Measurements from ENCODE around the gene SBNO2. TPM values are rescaled to one million over a fixed set of nuclear protein-coding genes. Genes with fewer than 3 reads are reported as not detected.

Gene SBNO2
- total and polyA plus RNA-seq, 2 donors: 15.4 to 62.4 TPM

- Histone ChIP-seq H3K4me3 (ENCODE audit: low read length in 2 of 2) (no peak overlapping the region), H3K36me3 (ENCODE audit: control insufficient read depth in 2 of 2, insufficient read depth in 2 of 2, low read length in 1 of 2) (peaks cover 14 to 18% of the 10 kb centered on the region in 2 donors), H3K9me3 (ENCODE audit: control insufficient read depth in 2 of 2, insufficient read depth in 1 of 2, low read length in 1 of 2) (peaks cover 0 to 20% of the 10 kb centered on the region in 2 donors), H3K4me1 (ENCODE audit: control insufficient read depth in 2 of 2, insufficient read depth in 2 of 2, low read length in 2 of 2) (peaks cover 29 to 47% of the 10 kb centered on the region in 2 donors), H3K27me3 (ENCODE audit: control insufficient read depth in 2 of 2, insufficient read depth in 1 of 2, low read length in 1 of 2) (no peaks in the 10 kb centered on the region), H3K27ac (ENCODE audit: low read depth in 1 of 2, low read length in 1 of 2) (peak overlapping the region; percentile 66 to 79)
- 94% methylated on average over 15 of the region's 15 CpGs for whole genome bisulfite sequencing
- DNase-seq (ENCODE audit: low read depth in 6 of 9, low spot score in 9 of 9): no peak
These were observed 2.2 kb downstream of the SBNO2 start for GRCh38 chr19:1171755-1172352.

GRCh38 chr19:1170938-1171754 lies 2.9 kb downstream of the SBNO2 start:
- Histone ChIP-seq H3K27ac (ENCODE audit: low read depth in 1 of 2, low read length in 1 of 2) (peak overlapping the region in 1 of 2 donors; percentile 25), H3K9me3 (ENCODE audit: control insufficient read depth in 2 of 2, insufficient read depth in 1 of 2, low read length in 1 of 2) (peaks cover 0 to 27% of the 10 kb centered on the region in 2 donors), H3K4me1 (ENCODE audit: control insufficient read depth in 2 of 2, insufficient read depth in 2 of 2, low read length in 2 of 2) (peaks cover 29 to 51% of the 10 kb centered on the region in 2 donors), H3K4me3 (ENCODE audit: low read length in 2 of 2) (no peak overlapping the region), H3K36me3 (ENCODE audit: control insufficient read depth in 2 of 2, insufficient read depth in 2 of 2, low read length in 1 of 2) (peaks cover 19 to 25% of the 10 kb centered on the region in 2 donors), H3K27me3 (ENCODE audit: control insufficient read depth in 2 of 2, insufficient read depth in 1 of 2, low read length in 1 of 2) (no peaks in the 10 kb centered on the region)
- 95% methylated on average over 38 of the region's 38 CpGs for WGBS
- DNase-seq (ENCODE audit: low read depth in 6 of 9, low spot score in 9 of 9): no peak

GRCh38 chr19:1169921-1170885 lies 3.9 kb downstream of the SBNO2 start:
- 93% methylated on average over 52 of the region's 52 CpGs for WGBS
- H3K4me1 ChIP-seq (ENCODE audit: control insufficient read depth in 2 of 2, insufficient read depth in 2 of 2, low read length in 2 of 2): peaks cover 29 to 51% of the 10 kb centered on the region in 2 donors
- no peak for DNase-seq (ENCODE audit: low read depth in 6 of 9, low spot score in 9 of 9)
- no peaks in the 10 kb centered on the region for H3K27me3 ChIP-seq (ENCODE audit: control insufficient read depth in 2 of 2, insufficient read depth in 1 of 2, low read length in 1 of 2)
- H3K27ac ChIP-seq (ENCODE audit: low read depth in 1 of 2, low read length in 1 of 2): peak overlapping the region in 1 of 2 donors; percentile 33
- peaks cover 19 to 25% of the 10 kb centered on the region in 2 donors for H3K36me3 ChIP-seq (ENCODE audit: control insufficient read depth in 2 of 2, insufficient read depth in 2 of 2, low read length in 1 of 2)
- H3K4me3 ChIP-seq (ENCODE audit: low read length in 2 of 2): no peak overlapping the region
- H3K9me3 ChIP-seq (ENCODE audit: control insufficient read depth in 2 of 2, insufficient read depth in 1 of 2, low read length in 1 of 2): peaks cover 0 to 36% of the 10 kb centered on the region in 2 donors

GRCh38 chr19:1169411-1169791 lies 4.7 kb downstream of the SBNO2 start:
- 94% methylated on average over 10 of the region's 10 CpGs for WGBS
- H3K4me3 ChIP-seq (ENCODE audit: low read length in 2 of 2): no peak overlapping the region
- peaks cover 29 to 49% of the 10 kb centered on the region in 2 donors for H3K4me1 ChIP-seq (ENCODE audit: control insufficient read depth in 2 of 2, insufficient read depth in 2 of 2, low read length in 2 of 2)
- no peak for DNase-seq (ENCODE audit: low read depth in 6 of 9, low spot score in 9 of 9)
- peak overlapping the region; percentile 32 to 60 for H3K27ac ChIP-seq (ENCODE audit: low read depth in 1 of 2, low read length in 1 of 2)
- H3K27me3 ChIP-seq (ENCODE audit: control insufficient read depth in 2 of 2, insufficient read depth in 1 of 2, low read length in 1 of 2): peaks cover 0 to 3% of the 10 kb centered on the region in 2 donors
- H3K36me3 ChIP-seq (ENCODE audit: control insufficient read depth in 2 of 2, insufficient read depth in 2 of 2, low read length in 1 of 2): peaks cover 19 to 25% of the 10 kb centered on the region in 2 donors
- H3K9me3 ChIP-seq (ENCODE audit: control insufficient read depth in 2 of 2, insufficient read depth in 1 of 2, low read length in 1 of 2): peaks cover 0 to 36% of the 10 kb centered on the region in 2 donors

- WGBS: 93% methylated on average over 50 of the region's 50 CpGs
- Histone ChIP-seq H3K36me3 (ENCODE audit: control insufficient read depth in 2 of 2, insufficient read depth in 2 of 2, low read length in 1 of 2) (peaks cover 19 to 25% of the 10 kb centered on the region in 2 donors), H3K4me3 (ENCODE audit: low read length in 2 of 2) (peak overlapping the region in 1 of 2 donors; percentile 10), H3K9me3 (ENCODE audit: control insufficient read depth in 2 of 2, insufficient read depth in 1 of 2, low read length in 1 of 2) (peaks cover 0 to 33% of the 10 kb centered on the region in 2 donors), H3K27ac (ENCODE audit: low read depth in 1 of 2, low read length in 1 of 2) (peak overlapping the region; percentile 53 to 60), H3K4me1 (ENCODE audit: control insufficient read depth in 2 of 2, insufficient read depth in 2 of 2, low read length in 2 of 2) (peaks cover 27 to 46% of the 10 kb centered on the region in 2 donors), H3K27me3 (ENCODE audit: control insufficient read depth in 2 of 2, insufficient read depth in 1 of 2, low read length in 1 of 2) (peaks cover 0 to 3% of the 10 kb centered on the region in 2 donors)
- DNase-seq (ENCODE audit: low read depth in 6 of 9, low spot score in 9 of 9): no peak
These were observed 5.3 kb downstream of the SBNO2 start for GRCh38 chr19:1168572-1169410.

GRCh38 chr19:1167687-1168571 lies 6.1 kb downstream of the SBNO2 start:
- peak in 3 of 9 donors; percentile 31 to 53 (median 37) for DNase-seq (ENCODE audit: low read depth in 6 of 9, low spot score in 9 of 9)
- Histone ChIP-seq H3K36me3 (ENCODE audit: control insufficient read depth in 2 of 2, insufficient read depth in 2 of 2, low read length in 1 of 2) (peaks cover 19 to 25% of the 10 kb centered on the region in 2 donors), H3K9me3 (ENCODE audit: control insufficient read depth in 2 of 2, insufficient read depth in 1 of 2, low read length in 1 of 2) (peaks cover 0 to 33% of the 10 kb centered on the region in 2 donors), H3K27ac (ENCODE audit: low read depth in 1 of 2, low read length in 1 of 2) (peak overlapping the region; percentile 47 to 53), H3K4me1 (ENCODE audit: control insufficient read depth in 2 of 2, insufficient read depth in 2 of 2, low read length in 2 of 2) (peaks cover 25 to 39% of the 10 kb centered on the region in 2 donors), H3K27me3 (ENCODE audit: control insufficient read depth in 2 of 2, insufficient read depth in 1 of 2, low read length in 1 of 2) (peaks cover 0 to 3% of the 10 kb centered on the region in 2 donors), H3K4me3 (ENCODE audit: low read length in 2 of 2) (no peak overlapping the region)
- WGBS: 67% methylated on average over 35 of the region's 35 CpGs

GRCh38 chr19:1166872-1167573 lies 7.0 kb downstream of the SBNO2 start:
- WGBS: 97% methylated on average over 33 of the region's 33 CpGs
- H3K4me3 ChIP-seq (ENCODE audit: low read length in 2 of 2): no peak overlapping the region
- H3K36me3 ChIP-seq (ENCODE audit: control insufficient read depth in 2 of 2, insufficient read depth in 2 of 2, low read length in 1 of 2): peaks cover 19 to 25% of the 10 kb centered on the region in 2 donors
- no peak for DNase-seq (ENCODE audit: low read depth in 6 of 9, low spot score in 9 of 9)
- peaks cover 0 to 3% of the 10 kb centered on the region in 2 donors for H3K27me3 ChIP-seq (ENCODE audit: control insufficient read depth in 2 of 2, insufficient read depth in 1 of 2, low read length in 1 of 2)
- H3K27ac ChIP-seq (ENCODE audit: low read depth in 1 of 2, low read length in 1 of 2): no peak overlapping the region
- peaks cover 0 to 33% of the 10 kb centered on the region in 2 donors for H3K9me3 ChIP-seq (ENCODE audit: control insufficient read depth in 2 of 2, insufficient read depth in 1 of 2, low read length in 1 of 2)
- H3K4me1 ChIP-seq (ENCODE audit: control insufficient read depth in 2 of 2, insufficient read depth in 2 of 2, low read length in 2 of 2): peaks cover 19 to 30% of the 10 kb centered on the region in 2 donors

Data from thymus (tissue), 11 donors.